ENCODE results near the gene QRICH1. TPM values are rescaled to one million over a fixed set of nuclear protein-coding genes. Genes with fewer than 3 reads are reported as not detected.

Gene QRICH1
- total and polyA plus RNA-seq, 10 of the 15 experiments (the other 5 are each of a cell fraction or from before 2014, with no cell fraction given): 22.2 to 116 (median 81.4) TPM

DNA sequence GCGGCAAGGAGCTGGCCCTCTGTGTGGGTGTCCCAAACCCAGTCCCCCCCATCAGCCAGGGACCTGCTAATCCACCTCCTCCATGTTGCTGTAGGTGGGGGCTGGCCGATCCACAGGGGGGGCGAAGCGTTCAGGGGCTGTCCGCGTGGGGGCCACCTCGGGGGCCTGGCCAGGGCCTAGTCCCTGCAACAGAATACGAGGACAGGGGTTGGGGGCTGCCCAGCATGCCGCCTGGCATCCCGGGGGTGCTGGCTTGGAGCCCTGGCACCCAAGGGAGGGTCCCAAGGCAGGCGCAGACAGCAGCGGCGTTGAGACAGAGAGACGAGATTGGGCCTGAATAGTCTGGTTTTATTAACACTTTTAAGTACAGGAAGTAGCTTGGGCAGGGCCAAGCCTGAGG, 14.5 kb upstream of the QRICH1 start:
- Histone ChIP-seq H2AFZ (ENCODE audit: control insufficient read depth, low read depth, low read length) (no peak overlapping the region), H3K4me1 (ENCODE audit: control insufficient read depth, insufficient read depth, low read length) (peaks cover 9% of the 10 kb centered on the region), H3K9me3 (replicated peaks; ENCODE audit: control insufficient read depth, insufficient read depth, low read length) (no peaks in the 10 kb centered on the region), H3K36me3 (ENCODE audit: control insufficient read depth in 2 of 2, insufficient read depth in 2 of 2, low read length in 1 of 2) (peaks cover 18 to 30% of the 10 kb centered on the region in 2 experiments), H4K20me1 (ENCODE audit: control insufficient read depth, insufficient read depth) (no peaks in the 10 kb centered on the region; the same call in 1 of the 2 replicates), H3K27ac (ENCODE audit: control insufficient read depth, insufficient read depth) (no peak overlapping the region), H3K9ac (ENCODE audit: control insufficient read depth, insufficient read depth, low read length) (no peak overlapping the region), H3K4me2 (ENCODE audit: control insufficient read depth, insufficient read depth) (no peak overlapping the region), H3K79me2 (ENCODE audit: control insufficient read depth, insufficient read depth, low read length) (peaks cover 14% of the 10 kb centered on the region), H3K27me3 (replicated peaks in 1 of 2; ENCODE audit: control insufficient read depth in 2 of 2, insufficient read depth in 2 of 2, low read length in 1 of 2) (no peaks in the 10 kb centered on the region), H3K4me3 (no peak overlapping the region)
- ChIA-PET POLR2A (interaction anchor here (1.2 kb wide), 1 partner anchor 13 kb away, joined by 4 read pairs; the partner anchor contains the start of gene USP19), CTCF (no interaction called here), SMC1A (ENCODE audit: uncharacterized antibody, unreplicated experiment) (no interaction called here), RAD21 (ENCODE audit: unreplicated experiment) (no interaction called here)
- DNase-seq (ENCODE audit: low read depth, low spot score) (no peak), ATAC-seq (no peak), FAIRE-seq (no peak)
- intact Hi-C loops (cut with micrococcal nuclease; ENCODE audit: unreplicated experiment) (no loop called here), in situ Hi-C loops (cut with MboI) (no loop called here)
- 94% methylated on average over 14 of the region's 14 CpGs for WGBS (ENCODE audit: insufficient coverage, insufficient replicate concordance, low lambda C conversion rate, missing lambda C conversion rate)
- TF ChIP-seq, protein P1, sequence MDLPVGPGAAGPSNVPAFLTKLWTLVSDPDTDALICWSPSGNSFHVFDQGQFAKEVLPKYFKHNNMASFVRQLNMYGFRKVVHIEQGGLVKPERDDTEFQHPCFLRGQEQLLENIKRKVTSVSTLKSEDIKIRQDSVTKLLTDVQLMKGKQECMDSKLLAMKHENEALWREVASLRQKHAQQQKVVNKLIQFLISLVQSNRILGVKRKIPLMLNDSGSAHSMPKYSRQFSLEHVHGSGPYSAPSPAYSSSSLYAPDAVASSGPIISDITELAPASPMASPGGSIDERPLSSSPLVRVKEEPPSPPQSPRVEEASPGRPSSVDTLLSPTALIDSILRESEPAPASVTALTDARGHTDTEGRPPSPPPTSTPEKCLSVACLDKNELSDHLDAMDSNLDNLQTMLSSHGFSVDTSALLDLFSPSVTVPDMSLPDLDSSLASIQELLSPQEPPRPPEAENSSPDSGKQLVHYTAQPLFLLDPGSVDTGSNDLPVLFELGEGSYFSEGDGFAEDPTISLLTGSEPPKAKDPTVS (IDR thresholded peaks at IDR 0.05; ENCODE audit: low read depth, low read length): no peak
- TF ChIP-seq MLLT1 (IDR thresholded peaks at IDR 0.05) (no peak), IRF4 (IDR thresholded peaks at IDR 0.05; ENCODE audit: low read depth, low read length) (no peak), STAT3 (IDR thresholded peaks at IDR 0.05; ENCODE audit: low read depth, low read length) (no peak)
- BruUV-seq (replicated peaks): no TSS peak
